H1 (cell line): ENCODE measurements around the gene CTSA. TPM values are rescaled to one million over a fixed set of nuclear protein-coding genes. Genes with fewer than 3 reads are reported as not detected.

ENCODE experiments used
- CTCF ChIA-PET: fragments of 300-600 bp; sonication (Branson Sonifier 250); formaldehyde crosslinking; loops from one replicate; lab custom pipeline; 2021; ENCODE audit not compliant: partially characterized antibody; lab: Charles Lee
- POLR2A ChIA-PET: fragments of 300-600 bp; sonication (Branson Sonifier 250); formaldehyde crosslinking; loops from one replicate; lab custom pipeline; 2021; ENCODE audit warnings: inconsistent platforms; ENCODE audit not compliant: partially characterized antibody; lab: Charles Lee
- DNase-seq, 2 experiments: peaks; one replicate each; pipeline versions ENCODE4 v3.0.0 to v3.0.0-alpha.2; 2010 to 2022; ENCODE audit warnings: low spot score in 2 of 2, low read depth in 1 of 2, mixed read lengths in 1 of 2
- FAIRE-seq: peaks from 2 replicates; lab custom pipeline; 2011; peaks lifted over from hg19 to GRCh38; lab: Jason Lieb, UNC
- H2AFZ ChIP-seq: 2 replicates; pipeline ENCODE4 v1.8.1; 2012; ENCODE audit warnings: low read length, inconsistent platforms
- H2AK5ac ChIP-seq: 2 replicates; pipeline ENCODE4 v1.6.1; 2013; ENCODE audit warnings: low read depth, low read length
- H2BK120ac ChIP-seq: replicated peaks from 2 replicates; pipeline ENCODE3; 2013; ENCODE audit warnings: low read depth, low read length, inconsistent platforms
- H2BK12ac ChIP-seq: 2 replicates; pipeline ENCODE4 v1.6.1; 2013; ENCODE audit warnings: low read depth, low read length
- H2BK15ac ChIP-seq: 2 replicates; pipeline ENCODE4 v1.6.1; 2013; ENCODE audit warnings: low read length
- H2BK20ac ChIP-seq: 2 replicates; pipeline ENCODE4 v1.6.1; 2013; ENCODE audit warnings: low read length
- H2BK5ac ChIP-seq: 2 replicates; pipeline ENCODE4 v1.6.1; 2013; ENCODE audit warnings: low read depth, low read length
- H3K14ac ChIP-seq: 2 replicates; pipeline ENCODE4 v1.6.1; 2013; ENCODE audit warnings: inconsistent platforms; ENCODE audit not compliant: insufficient read length
- H3K18ac ChIP-seq: 2 replicates; pipeline ENCODE4 v1.6.1; 2013; ENCODE audit warnings: low read length; ENCODE audit errors: extremely low read depth
- H3K23ac ChIP-seq: 2 replicates; pipeline ENCODE4 v1.6.1; 2013; ENCODE audit warnings: inconsistent platforms; ENCODE audit not compliant: insufficient read length
- H3K23me2 ChIP-seq: 2 replicates; pipeline ENCODE4 v1.6.1; 2013; ENCODE audit warnings: low read depth, low read length
- H3K27ac ChIP-seq: 2 replicates; pipeline ENCODE4 v1.6.1; 2011; ENCODE audit warnings: low read depth, low read length, inconsistent platforms
- H3K27me3 ChIP-seq, 4 experiments: replicated peaks in 1 of 4; 1 replicate in 1 of 4; 2 replicates in 3 of 4; pipeline versions ENCODE4 v1.6.1 to v1.8.1; 2011 to 2013; ENCODE audit warnings: low read length in 3 of 4, mild to moderate bottlenecking in 3 of 4, inconsistent platforms in 2 of 4, mixed read lengths in 2 of 4, moderate library complexity in 1 of 4; ENCODE audit not compliant: control insufficient read depth in 3 of 4, insufficient read depth in 3 of 4; ENCODE audit errors: extremely low read depth in 1 of 4
- H3K36me3 ChIP-seq, 4 experiments: 2 replicates each; pipeline versions ENCODE4 v1.6.1 to v1.8.1; 2011 to 2013; ENCODE audit warnings: mild to moderate bottlenecking in 4 of 4, low read length in 3 of 4, moderate library complexity in 2 of 4, control low read depth in 1 of 4, inconsistent platforms in 1 of 4; ENCODE audit not compliant: insufficient read depth in 4 of 4, control insufficient read depth in 2 of 4
- H3K4ac ChIP-seq: replicated peaks from 2 replicates; pipeline ENCODE3; 2013; ENCODE audit warnings: low read length, low read depth, mixed read lengths, inconsistent platforms; ENCODE audit not compliant: insufficient read length
- H3K4me1 ChIP-seq, 4 experiments: replicated peaks in 1 of 4; 1 replicate in 1 of 4; 2 replicates in 3 of 4; pipeline versions ENCODE4 v1.6.1 to v1.8.1; 2011 to 2013; ENCODE audit warnings: low read length in 3 of 4, inconsistent platforms in 2 of 4, mixed read lengths in 1 of 4; ENCODE audit not compliant: insufficient read depth in 4 of 4, control insufficient read depth in 3 of 4
- H3K4me2 ChIP-seq, 2 experiments: 2 replicates each; pipeline versions ENCODE4 v1.6.1 to v1.8.1; 2011 to 2013; ENCODE audit warnings: low read depth in 2 of 2, low read length in 2 of 2, control low read depth in 1 of 2, inconsistent platforms in 1 of 2, mild to moderate bottlenecking in 1 of 2; ENCODE audit not compliant: insufficient read depth in 1 of 2
- H3K4me3 ChIP-seq, 4 experiments: fragments of 200-600, 300-600 bp in 1 of 4; sonication (generic), shearing (Covaris generic), sonication (Bioruptor Twin) in 1 of 4; 2 replicates each; pipeline versions ENCODE4 v1.5.1 to v1.8.1; 2011 to 2016; ENCODE audit warnings: low read length in 4 of 4, low read depth in 3 of 4, control low read depth in 2 of 4, inconsistent platforms in 2 of 4, mild to moderate bottlenecking in 2 of 4, mixed read lengths in 1 of 4, moderate library complexity in 1 of 4; ENCODE audit not compliant: insufficient read depth in 2 of 4; ENCODE audit errors: extremely low read depth in 1 of 4
- H3K56ac ChIP-seq: replicated peaks from 2 replicates; pipeline ENCODE3; 2013; ENCODE audit warnings: low read depth, mild to moderate bottlenecking, mixed read lengths, low read length, inconsistent platforms; ENCODE audit not compliant: insufficient read length
- H3K79me1 ChIP-seq: 2 replicates; pipeline ENCODE4 v1.6.1; 2013; ENCODE audit warnings: low read depth, low read length, control low read depth
- H3K79me2 ChIP-seq, 2 experiments: 2 replicates each; pipeline versions ENCODE4 v1.6.1 to v1.8.1; 2012 to 2013; ENCODE audit warnings: low read length in 2 of 2, mild to moderate bottlenecking in 2 of 2, inconsistent platforms in 1 of 2; ENCODE audit not compliant: insufficient read depth in 2 of 2, control insufficient read depth in 1 of 2
- H3K9ac ChIP-seq, 4 experiments: replicated peaks in 1 of 4; 1 replicate in 1 of 4; 2 replicates in 3 of 4; pipeline versions ENCODE4 v1.6.1 to v1.8.1; 2011 to 2013; ENCODE audit warnings: low read depth in 3 of 4, low read length in 3 of 4, control low read depth in 2 of 4, mild to moderate bottlenecking in 2 of 4, moderate library complexity in 2 of 4, inconsistent platforms in 1 of 4; ENCODE audit errors: extremely low read depth in 1 of 4
- H3K9me3 ChIP-seq, 2 experiments: 2 replicates each; pipeline versions ENCODE4 v1.6.1 to v1.8.1; 2012 to 2013; ENCODE audit warnings: mild to moderate bottlenecking in 2 of 2, moderate library complexity in 2 of 2, control low read depth in 1 of 2, inconsistent platforms in 1 of 2, low read depth in 1 of 2, low read length in 1 of 2, mixed read lengths in 1 of 2; ENCODE audit not compliant: insufficient read depth in 2 of 2
- H4K20me1 ChIP-seq, 2 experiments: replicated peaks in 1 of 2; 2 replicates each; pipeline versions ENCODE3 to v1.8.1; 2011 to 2013; ENCODE audit warnings: inconsistent platforms in 2 of 2, low read length in 2 of 2, mild to moderate bottlenecking in 1 of 2; ENCODE audit not compliant: insufficient read depth in 2 of 2, control insufficient read depth in 1 of 2
- H4K5ac ChIP-seq: 2 replicates; pipeline ENCODE4 v1.6.1; 2013; ENCODE audit warnings: low read length, low read depth, mixed read lengths, inconsistent platforms; ENCODE audit not compliant: insufficient read length
- H4K8ac ChIP-seq: 2 replicates; pipeline ENCODE4 v1.8.0; 2013; ENCODE audit warnings: mild to moderate bottlenecking, moderate library complexity, low read length, inconsistent platforms; ENCODE audit not compliant: insufficient read depth; ENCODE audit errors: extremely low read depth
- H4K91ac ChIP-seq: replicated peaks from 2 replicates; pipeline ENCODE3; 2013; ENCODE audit warnings: low read length, mixed read lengths, inconsistent platforms; ENCODE audit not compliant: insufficient read length
- CEBPB ChIP-seq: IDR thresholded peaks from 2 replicates; pipeline ENCODE4 v1.6.1; 2012; ENCODE audit warnings: low read depth, low read length
- CHD2 ChIP-seq: IDR thresholded peaks from 2 replicates; pipeline ENCODE4 v1.6.1; 2012; ENCODE audit warnings: low read length, improper control_type of control experiment
- CTCF ChIP-seq, 3 experiments: IDR thresholded peaks; 1 replicate in 2 of 3; 2 replicates in 1 of 3; pipeline versions ENCODE4 v1.5.1 to v1.6.1; 2011; ENCODE audit warnings: low read length in 3 of 3, mild to moderate bottlenecking in 3 of 3, inconsistent platforms in 2 of 3, low read depth in 1 of 3, moderate library complexity in 1 of 3; ENCODE audit not compliant: insufficient read depth in 1 of 3; ENCODE audit errors: control extremely low read depth in 1 of 3
- FOSL1 ChIP-seq: IDR thresholded peaks from 2 replicates; pipeline ENCODE4 v1.6.1; 2011; ENCODE audit warnings: mild to moderate bottlenecking, low read depth, low read length, moderate library complexity; ENCODE audit not compliant: insufficient read depth
- GABPA ChIP-seq: IDR thresholded peaks from 2 replicates; pipeline ENCODE4 v1.6.1; 2011; ENCODE audit warnings: mild to moderate bottlenecking, low read length, moderate library complexity, borderline replicate concordance; ENCODE audit not compliant: insufficient read depth
- JUND ChIP-seq: IDR thresholded peaks from 2 replicates; pipeline ENCODE4 v1.6.1; 2011; ENCODE audit warnings: mild to moderate bottlenecking, improper control_type of control experiment, low read length
- NANOG ChIP-seq: IDR thresholded peaks from 2 replicates; pipeline ENCODE4 v1.6.1; 2011; ENCODE audit warnings: low read length, low read depth, mild to moderate bottlenecking, inconsistent platforms; ENCODE audit not compliant: insufficient read depth, poor library complexity, severe bottlenecking
- NRF1 ChIP-seq: IDR thresholded peaks from 2 replicates; pipeline ENCODE4 v1.6.1; 2011; ENCODE audit warnings: mild to moderate bottlenecking, low read depth, low read length, improper control_type of control experiment
- SIN3A ChIP-seq, 2 experiments: IDR thresholded peaks in 1 of 2; conservative IDR thresholded peaks in 1 of 2; 2 replicates each; pipeline ENCODE4 v1.6.1; 2011 to 2012; ENCODE audit warnings: low read length in 2 of 2, improper control_type of control experiment in 1 of 2, low read depth in 1 of 2, mild to moderate bottlenecking in 1 of 2
- SP4 ChIP-seq: IDR thresholded peaks from 2 replicates; pipeline ENCODE4 v1.6.1; 2012; ENCODE audit warnings: low read length, inconsistent platforms
- SUZ12 ChIP-seq: fragments of 200-600 bp; sonication (generic); IDR thresholded peaks from 2 replicates; pipeline ENCODE4 v1.6.1; 2012; ENCODE audit warnings: mild to moderate bottlenecking, inconsistent platforms, low read length, moderate library complexity, mixed read lengths
- WGBS, 2 experiments: shearing (Covaris generic) in 1 of 2; methylation state at CpG; one replicate each; pipeline versions ENCODE4 v1.1.6 to v1.1.7; 2013 to 2015; ENCODE audit warnings: low lambda C conversion rate in 2 of 2, mixed read lengths in 2 of 2, inconsistent platforms in 1 of 2, low coverage in 1 of 2, missing lambda C conversion rate in 1 of 2; ENCODE audit not compliant: insufficient replicate concordance in 2 of 2, insufficient coverage in 1 of 2, insufficient read length in 1 of 2; ENCODE audit errors: extremely low coverage in 1 of 2, missing lambda C conversion rate in 1 of 2; 5-methylcytosine and 5-hydroxymethylcytosine counted together
- polyA plus RNA-seq, 7 experiments: library from polyadenylated mRNA; depleted of rRNA in 3 of 7; stranded (reverse) in 5 of 7; unstranded in 2 of 7; fragments of >200 nt in 5 of 7; fragments of 200-250 nt in 2 of 7; gene quantifications; 1 replicate in 5 of 7; 2 replicates in 1 of 7; 4 replicates in 1 of 7; pipeline versions ENCODE4 v1.2.1 to v1.2.3, GENCODE V29; 2011 to 2013; ENCODE audit warnings: missing spikeins in 2 of 7, mixed read lengths in 2 of 7
- total RNA-seq: library from RNA; stranded (reverse); fragmentation: NEBNext Ultra II Directional; extraction: Animal tissue kit (Norgen Biotek cat#: 25700); gene quantifications from 2 replicates; pipeline ENCODE4 v1.2.1, GENCODE V29; 2021

CTSA gene
- total and polyA plus RNA-seq, 2 of the 8 experiments (the other 6 are each of a cell fraction or from before 2014, with no cell fraction given) = 49.7 to 74.0 TPM

GRCh38 chr20:45943613-45944012, 52.5 kb downstream of the CTSA start:
- Histone ChIP-seq H3K36me3 (peaks cover 36 to 76% (median 74%) of the 10 kb centered on the region in 4 experiments), H4K5ac (no peak overlapping the region), H2BK15ac (no peak overlapping the region), H4K8ac (no peak overlapping the region), H3K23ac (no peak overlapping the region), H4K91ac (no peak overlapping the region), H2BK12ac (no peak overlapping the region), H3K9me3 (no peaks in the 10 kb centered on the region), H3K4me1 (peaks cover 0 to 5% (median 3%) of the 10 kb centered on the region in 4 experiments; a peak in 5 of 7 replicates), H2AK5ac (no peak overlapping the region), H3K4me3 (no peak overlapping the region), H3K79me1 (peaks cover 3% of the 10 kb centered on the region; the same call in 1 of the 2 replicates), H4K20me1 (peaks cover 2 to 10% of the 10 kb centered on the region in 2 experiments), H2BK120ac (no peak overlapping the region), H3K4ac (no peak overlapping the region), H3K4me2 (no peak overlapping the region), H3K27ac (no peak overlapping the region), H3K14ac (no peak overlapping the region), H3K79me2 (no peaks in the 10 kb centered on the region), H3K18ac (no peak overlapping the region), H3K56ac (no peak overlapping the region), H2BK20ac (no peak overlapping the region), H3K9ac (no peak overlapping the region), H2AFZ (no peak overlapping the region), H2BK5ac (no peak overlapping the region), H3K23me2 (no peaks in the 10 kb centered on the region), H3K27me3 (no peaks in the 10 kb centered on the region; a peak in 1 of 7 replicates)
- ChIA-PET POLR2A (interaction anchor here (1.1 to 18.4 kb wide), 6 partner anchors 5 to 131 kb away, joined by 3 to 283 read pairs (median 124); partner anchors contain the start of genes PCIF1 and ZNF335), CTCF (interaction anchor here (0.9 to 8.7 kb wide), 6 partner anchors 10 to 144 kb away, joined by 3 to 82 read pairs (median 6); no protein-coding TSS in a partner anchor)
- DNase-seq = no peak
- WGBS, 2 experiments = 97% methylated on average over 6 of the region's 6 CpGs; no CpG with 5 or more reads in 1 of the 2 experiments
- FAIRE-seq = no peak
- TF ChIP-seq NANOG (no peak), CHD2 (no peak), GABPA (no peak), SIN3A (conservative IDR thresholded peaks at IDR 0.05 in 1 of 2, IDR thresholded peaks at IDR 0.05 in 1 of 2; ENCODE audit: low read depth in 1 of 2, low read length in 2 of 2) (no peak), CTCF (IDR thresholded peaks at IDR 0.05; ENCODE audit: control extremely low read depth in 1 of 3, insufficient read depth in 1 of 3, low read depth in 1 of 3, low read length in 3 of 3) (no peak), SP4 (no peak), JUND (no peak), CEBPB (no peak), NRF1 (no peak), SUZ12 (no peak), FOSL1 (no peak)
